ENCODE data around the gene CACNA2D1.

GRCh38 chr7:82343716-82344115 is 99.9 kb downstream of the CACNA2D1 start:
- no peak for TF ChIP-seq JUN (IDR thresholded peaks at IDR 0.05; ENCODE audit: borderline replicate concordance, low read depth, low read length)
- TF ChIP-seq JUN (CRISPR knock-in tag; IDR thresholded peaks at IDR 0.05; ENCODE audit: borderline replicate concordance) = no peak
- TF ChIP-seq ZBTB34 (CRISPR knock-in tag; IDR thresholded peaks at IDR 0.05) = no peak
- no peak for TF ChIP-seq IFI16 (CRISPR knock-in tag; IDR thresholded peaks at IDR 0.05)
- no peak for TF ChIP-seq YY1 (IDR thresholded peaks at IDR 0.05; ENCODE audit: borderline replicate concordance in 1 of 3, control insufficient read depth in 1 of 3, extremely low read depth in 1 of 3, insufficient read depth in 3 of 3, insufficient read length in 1 of 3, insufficient replicate concordance in 2 of 3, low read depth in 1 of 3, low read length in 2 of 3)
- TF ChIP-seq TEAD4 (IDR thresholded peaks at IDR 0.05; ENCODE audit: low read length) = no peak
- no peak for TF ChIP-seq TEAD4 (CRISPR knock-in tag; IDR thresholded peaks at IDR 0.05; ENCODE audit: borderline replicate concordance)

Data from K562 (cell line).